GM21737 (cell line): Measurements from ENCODE around the gene MAGI2.
"Not testable (repeated sequence)": the region's sequence is repeated elsewhere in the genome, so short reads cannot be mapped to it uniquely, and the experiment has no call there.

ENCODE experiments used
- ATAC-seq: cut with Tn5 transposase; IDR thresholded peaks from one replicate; pipeline ENCODE4 v1.9.1; 2021; ENCODE audit warnings: mild to moderate bottlenecking, moderate library complexity; ENCODE audit not compliant: unreplicated experiment

The MAGI2 gene

GRCh38 chr7:79071187-79071586, 382.3 kb downstream of the MAGI2 start:
- not testable (repeated sequence) for ATAC-seq

- no peak for ATAC-seq
Measured at GRCh38 chr7:79064187-79064823, 389.2 kb downstream of the MAGI2 start.

- no peak for ATAC-seq
Measured at GRCh38 chr7:79063019-79063698, 390.3 kb downstream of the MAGI2 start.

DNA sequence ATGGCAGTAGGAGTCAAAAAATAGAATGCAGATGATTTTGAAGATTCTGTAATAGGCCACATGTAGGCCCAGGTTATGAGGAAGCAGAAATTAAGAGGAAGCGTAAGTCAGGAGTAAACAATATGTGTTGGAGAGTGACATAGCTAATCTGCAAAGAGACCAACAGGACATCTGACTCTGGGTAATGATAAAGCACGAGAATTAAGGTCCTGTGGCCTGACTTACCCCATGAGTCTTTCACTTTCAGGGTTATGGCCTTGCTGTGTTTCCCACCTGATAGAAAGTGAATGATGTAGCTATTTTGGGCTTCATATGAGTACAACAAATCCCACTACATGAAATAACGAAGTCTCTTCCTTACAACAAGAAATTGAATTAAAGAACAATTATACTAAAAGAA, 393.0 kb downstream of the MAGI2 start:
- no peak for ATAC-seq

GRCh38 chr7:79055722-79056415, 397.6 kb downstream of the MAGI2 start:
- no peak for ATAC-seq

- ATAC-seq, result no peak
Measured at GRCh38 chr7:79051915-79052314, 401.6 kb downstream of the MAGI2 start.

GRCh38 chr7:79050603-79051002, 402.9 kb downstream of the MAGI2 start:
- ATAC-seq, result no peak

DNA sequence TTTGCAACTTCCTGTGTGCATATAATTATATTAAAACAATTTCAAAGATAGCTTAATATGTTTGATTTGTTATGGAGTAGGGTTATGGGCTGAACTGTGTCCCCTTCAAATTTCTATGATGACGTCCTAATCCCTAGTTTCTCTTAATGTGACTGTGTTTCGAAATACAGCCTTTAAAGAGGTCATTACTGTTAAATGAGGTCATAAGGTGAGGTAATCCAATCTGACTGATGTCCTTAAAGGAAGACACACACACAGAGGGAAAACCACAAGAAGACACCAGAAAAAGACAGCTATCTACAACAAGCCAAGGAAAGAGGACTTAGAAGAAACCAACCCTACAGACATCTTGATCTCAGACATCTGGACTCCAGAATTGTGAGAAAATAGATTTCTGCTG, 407.4 kb downstream of the MAGI2 start:
- ATAC-seq, result no peak

DNA sequence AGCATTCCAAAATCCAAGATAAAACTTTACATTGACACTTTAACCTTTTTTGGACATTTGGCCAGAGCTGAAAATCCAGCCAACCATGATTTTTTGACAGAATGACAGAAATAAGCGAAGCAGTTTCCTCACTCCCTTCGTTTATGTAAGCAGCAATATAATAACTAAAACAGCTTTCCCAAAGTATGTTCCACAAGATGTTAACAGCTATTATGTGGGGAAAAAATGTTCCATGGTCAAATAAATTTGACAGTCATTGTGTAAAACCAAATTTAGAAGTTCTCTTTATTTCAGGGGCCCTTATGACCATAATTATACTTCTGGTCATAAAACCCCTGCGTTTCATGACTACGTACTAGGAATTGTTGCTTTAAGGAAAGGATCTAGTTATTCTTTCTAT, 416.5 kb downstream of the MAGI2 start:
- no peak for ATAC-seq

DNA sequence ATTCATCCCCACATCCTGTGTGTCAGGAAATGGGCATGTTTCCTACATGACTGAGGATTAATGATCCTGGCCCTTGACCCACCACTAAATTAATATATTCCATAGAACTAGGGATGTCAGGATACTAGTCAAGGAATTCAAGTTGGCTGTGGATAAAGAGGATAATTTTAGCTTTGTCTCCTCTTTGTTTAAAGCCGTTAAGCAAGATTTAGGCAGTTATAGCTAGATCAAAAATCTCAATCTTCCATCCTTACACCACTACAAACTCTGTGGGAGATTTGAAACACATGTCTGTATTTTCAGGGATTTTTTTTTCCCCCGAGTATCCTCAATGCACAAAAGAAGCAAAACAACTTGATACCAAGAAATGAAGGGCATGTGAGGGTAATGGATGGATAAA, 417.1 kb downstream of the MAGI2 start:
- ATAC-seq, result no peak

GRCh38 chr7:79035858-79036257, 417.6 kb downstream of the MAGI2 start:
- no peak for ATAC-seq

DNA sequence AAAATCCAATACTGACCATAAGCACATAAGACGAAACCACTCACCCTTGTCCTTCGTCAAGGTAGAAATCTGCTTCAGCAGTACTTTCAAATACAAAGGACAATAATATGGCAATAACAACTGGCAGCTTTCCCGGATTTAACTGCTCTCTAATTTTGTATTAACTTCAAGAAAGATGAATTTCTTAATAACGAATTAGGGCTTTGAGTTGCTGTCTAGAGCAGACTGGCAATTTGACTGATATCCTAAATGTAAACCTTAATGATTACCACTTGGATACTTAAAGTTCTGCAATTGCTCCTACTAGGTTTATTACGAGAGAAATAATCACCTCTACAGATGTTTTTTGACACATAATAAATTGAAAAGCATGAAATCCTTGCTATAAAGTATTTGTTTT, 418.7 kb downstream of the MAGI2 start:
- no peak for ATAC-seq

DNA sequence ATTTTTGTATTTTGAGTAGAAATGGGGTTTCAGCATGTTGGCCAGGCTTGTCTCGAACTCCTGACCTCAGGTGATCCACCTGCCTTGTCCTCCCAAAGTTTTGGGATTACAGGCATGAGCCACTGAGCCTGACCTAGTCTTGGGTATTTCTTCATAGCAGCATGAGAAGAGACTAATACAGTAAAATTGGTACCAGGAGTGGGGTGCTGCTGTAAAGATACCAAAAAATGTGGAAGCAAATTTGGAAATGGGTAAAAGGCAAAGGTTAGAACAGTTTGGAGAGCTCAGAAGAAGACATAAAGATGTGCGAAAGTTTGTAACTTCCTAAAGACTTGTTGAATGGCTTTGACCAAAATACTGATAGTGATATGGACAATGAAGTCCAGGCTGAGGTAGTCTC, 433.8 kb downstream of the MAGI2 start:
- ATAC-seq, result not testable (repeated sequence)

GRCh38 chr7:79011921-79012320, 441.5 kb downstream of the MAGI2 start:
- no peak for ATAC-seq

- no peak for ATAC-seq
Measured at GRCh38 chr7:79009647-79010046, 443.8 kb downstream of the MAGI2 start.

GRCh38 chr7:79008786-79009185, 444.7 kb downstream of the MAGI2 start:
- no peak for ATAC-seq

DNA sequence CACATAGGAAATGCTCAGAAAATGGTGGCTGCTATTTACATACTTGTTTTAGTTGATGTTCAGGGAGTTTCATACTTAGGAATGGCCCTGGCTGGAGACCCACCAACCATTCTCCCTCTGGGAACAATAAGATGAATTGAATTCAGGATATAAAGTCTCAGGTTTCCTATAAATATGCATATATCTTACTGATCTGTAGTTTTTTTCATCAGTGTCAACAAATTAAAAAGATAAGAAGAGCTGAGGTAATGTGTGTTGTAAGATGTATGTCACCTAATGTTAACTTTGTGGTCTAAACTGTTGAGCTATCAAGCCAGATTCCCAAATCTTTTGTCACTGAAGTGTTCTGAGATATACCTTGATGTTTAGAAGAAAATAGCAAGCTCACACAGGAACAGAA, 457.5 kb downstream of the MAGI2 start:
- ATAC-seq, result no peak

DNA sequence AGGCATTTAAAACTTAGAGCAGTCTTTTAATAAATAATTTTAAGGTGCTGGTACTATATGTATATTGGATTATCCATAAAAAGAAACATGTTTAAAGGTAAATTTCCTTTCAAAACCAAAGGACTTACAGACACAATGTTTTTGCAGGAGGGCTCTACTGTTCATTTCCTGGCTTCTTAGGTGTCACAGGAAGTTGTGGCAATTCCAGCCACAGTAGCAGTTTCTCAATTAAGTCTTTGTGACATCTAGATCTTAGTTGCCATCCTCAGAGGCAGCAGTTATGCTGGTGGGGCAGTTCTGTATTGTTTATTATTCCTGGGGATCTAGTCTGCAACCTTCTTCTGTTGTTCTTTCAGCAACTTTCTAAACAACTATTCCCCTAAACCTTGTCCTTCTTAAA, 460.1 kb downstream of the MAGI2 start:
- no peak for ATAC-seq

GRCh38 chr7:78985509-78985908, 468.0 kb downstream of the MAGI2 start:
- ATAC-seq, result no peak

DNA sequence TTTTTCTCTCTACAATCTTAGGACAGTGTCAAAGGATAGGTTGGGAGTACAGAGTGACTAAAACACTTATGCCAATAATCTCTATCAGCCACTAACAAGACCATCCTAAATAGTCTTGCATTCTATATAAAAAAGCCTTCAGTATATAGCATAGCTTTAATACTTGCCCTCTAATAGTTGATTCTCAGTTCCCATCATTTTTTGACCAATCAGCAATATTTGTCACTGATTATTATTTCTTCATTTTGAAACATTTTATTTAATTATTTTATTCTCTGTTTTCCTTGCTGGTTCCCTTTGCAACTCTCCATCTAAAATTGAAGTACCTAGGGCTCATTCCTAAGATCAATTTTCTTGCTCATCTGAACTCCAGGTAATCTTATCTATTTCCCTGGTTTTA, 470.0 kb downstream of the MAGI2 start:
- ATAC-seq, result no peak

- no peak for ATAC-seq
Measured at GRCh38 chr7:78970440-78970916, 483.0 kb downstream of the MAGI2 start.

GRCh38 chr7:78968951-78969350, 484.5 kb downstream of the MAGI2 start:
- no peak for ATAC-seq
